H1 (cell line): ENCODE results near the gene CNBD2. TPM values are rescaled to one million over a fixed set of nuclear protein-coding genes. Genes with fewer than 3 reads are reported as not detected.

Experiments
- CTCF ChIA-PET: fragments of 300-600 bp; sonication (Branson Sonifier 250); formaldehyde crosslinking; loops from one replicate; lab custom pipeline; 2021; ENCODE audit not compliant: partially characterized antibody; lab: Charles Lee
- POLR2A ChIA-PET: fragments of 300-600 bp; sonication (Branson Sonifier 250); formaldehyde crosslinking; loops from one replicate; lab custom pipeline; 2021; ENCODE audit warnings: inconsistent platforms; ENCODE audit not compliant: partially characterized antibody; lab: Charles Lee
- DNase-seq, 2 experiments: peaks; one replicate each; pipeline versions ENCODE4 v3.0.0 to v3.0.0-alpha.2; 2010 to 2022; ENCODE audit warnings: low spot score in 2 of 2, low read depth in 1 of 2, mixed read lengths in 1 of 2
- FAIRE-seq: peaks from 2 replicates; lab custom pipeline; 2011; peaks lifted over from hg19 to GRCh38; lab: Jason Lieb, UNC
- H2AFZ ChIP-seq: 2 replicates; pipeline ENCODE4 v1.8.1; 2012; ENCODE audit warnings: low read length, inconsistent platforms
- H2AK5ac ChIP-seq: 2 replicates; pipeline ENCODE4 v1.6.1; 2013; ENCODE audit warnings: low read depth, low read length
- H2BK120ac ChIP-seq: replicated peaks from 2 replicates; pipeline ENCODE3; 2013; ENCODE audit warnings: low read depth, low read length, inconsistent platforms
- H2BK12ac ChIP-seq: 2 replicates; pipeline ENCODE4 v1.6.1; 2013; ENCODE audit warnings: low read depth, low read length
- H2BK15ac ChIP-seq: 2 replicates; pipeline ENCODE4 v1.6.1; 2013; ENCODE audit warnings: low read length
- H2BK20ac ChIP-seq: 2 replicates; pipeline ENCODE4 v1.6.1; 2013; ENCODE audit warnings: low read length
- H2BK5ac ChIP-seq: 2 replicates; pipeline ENCODE4 v1.6.1; 2013; ENCODE audit warnings: low read depth, low read length
- H3K14ac ChIP-seq: 2 replicates; pipeline ENCODE4 v1.6.1; 2013; ENCODE audit warnings: inconsistent platforms; ENCODE audit not compliant: insufficient read length
- H3K18ac ChIP-seq: 2 replicates; pipeline ENCODE4 v1.6.1; 2013; ENCODE audit warnings: low read length; ENCODE audit errors: extremely low read depth
- H3K23ac ChIP-seq: 2 replicates; pipeline ENCODE4 v1.6.1; 2013; ENCODE audit warnings: inconsistent platforms; ENCODE audit not compliant: insufficient read length
- H3K23me2 ChIP-seq: 2 replicates; pipeline ENCODE4 v1.6.1; 2013; ENCODE audit warnings: low read depth, low read length
- H3K27ac ChIP-seq: 2 replicates; pipeline ENCODE4 v1.6.1; 2011; ENCODE audit warnings: low read depth, low read length, inconsistent platforms
- H3K27me3 ChIP-seq, 4 experiments: replicated peaks in 1 of 4; 1 replicate in 1 of 4; 2 replicates in 3 of 4; pipeline versions ENCODE4 v1.6.1 to v1.8.1; 2011 to 2013; ENCODE audit warnings: low read length in 3 of 4, mild to moderate bottlenecking in 3 of 4, inconsistent platforms in 2 of 4, mixed read lengths in 2 of 4, moderate library complexity in 1 of 4; ENCODE audit not compliant: control insufficient read depth in 3 of 4, insufficient read depth in 3 of 4; ENCODE audit errors: extremely low read depth in 1 of 4
- H3K36me3 ChIP-seq, 4 experiments: 2 replicates each; pipeline versions ENCODE4 v1.6.1 to v1.8.1; 2011 to 2013; ENCODE audit warnings: mild to moderate bottlenecking in 4 of 4, low read length in 3 of 4, moderate library complexity in 2 of 4, control low read depth in 1 of 4, inconsistent platforms in 1 of 4; ENCODE audit not compliant: insufficient read depth in 4 of 4, control insufficient read depth in 2 of 4
- H3K4ac ChIP-seq: replicated peaks from 2 replicates; pipeline ENCODE3; 2013; ENCODE audit warnings: low read length, low read depth, mixed read lengths, inconsistent platforms; ENCODE audit not compliant: insufficient read length
- H3K4me1 ChIP-seq, 4 experiments: replicated peaks in 1 of 4; 1 replicate in 1 of 4; 2 replicates in 3 of 4; pipeline versions ENCODE4 v1.6.1 to v1.8.1; 2011 to 2013; ENCODE audit warnings: low read length in 3 of 4, inconsistent platforms in 2 of 4, mixed read lengths in 1 of 4; ENCODE audit not compliant: insufficient read depth in 4 of 4, control insufficient read depth in 3 of 4
- H3K4me2 ChIP-seq, 2 experiments: 2 replicates each; pipeline versions ENCODE4 v1.6.1 to v1.8.1; 2011 to 2013; ENCODE audit warnings: low read depth in 2 of 2, low read length in 2 of 2, control low read depth in 1 of 2, inconsistent platforms in 1 of 2, mild to moderate bottlenecking in 1 of 2; ENCODE audit not compliant: insufficient read depth in 1 of 2
- H3K4me3 ChIP-seq, 4 experiments: fragments of 200-600, 300-600 bp in 1 of 4; sonication (generic), shearing (Covaris generic), sonication (Bioruptor Twin) in 1 of 4; 2 replicates each; pipeline versions ENCODE4 v1.5.1 to v1.8.1; 2011 to 2016; ENCODE audit warnings: low read length in 4 of 4, low read depth in 3 of 4, control low read depth in 2 of 4, inconsistent platforms in 2 of 4, mild to moderate bottlenecking in 2 of 4, mixed read lengths in 1 of 4, moderate library complexity in 1 of 4; ENCODE audit not compliant: insufficient read depth in 2 of 4; ENCODE audit errors: extremely low read depth in 1 of 4
- H3K56ac ChIP-seq: replicated peaks from 2 replicates; pipeline ENCODE3; 2013; ENCODE audit warnings: low read depth, mild to moderate bottlenecking, mixed read lengths, low read length, inconsistent platforms; ENCODE audit not compliant: insufficient read length
- H3K79me1 ChIP-seq: 2 replicates; pipeline ENCODE4 v1.6.1; 2013; ENCODE audit warnings: low read depth, low read length, control low read depth
- H3K79me2 ChIP-seq, 2 experiments: 2 replicates each; pipeline versions ENCODE4 v1.6.1 to v1.8.1; 2012 to 2013; ENCODE audit warnings: low read length in 2 of 2, mild to moderate bottlenecking in 2 of 2, inconsistent platforms in 1 of 2; ENCODE audit not compliant: insufficient read depth in 2 of 2, control insufficient read depth in 1 of 2
- H3K9ac ChIP-seq, 4 experiments: replicated peaks in 1 of 4; 1 replicate in 1 of 4; 2 replicates in 3 of 4; pipeline versions ENCODE4 v1.6.1 to v1.8.1; 2011 to 2013; ENCODE audit warnings: low read depth in 3 of 4, low read length in 3 of 4, control low read depth in 2 of 4, mild to moderate bottlenecking in 2 of 4, moderate library complexity in 2 of 4, inconsistent platforms in 1 of 4; ENCODE audit errors: extremely low read depth in 1 of 4
- H3K9me3 ChIP-seq, 2 experiments: 2 replicates each; pipeline versions ENCODE4 v1.6.1 to v1.8.1; 2012 to 2013; ENCODE audit warnings: mild to moderate bottlenecking in 2 of 2, moderate library complexity in 2 of 2, control low read depth in 1 of 2, inconsistent platforms in 1 of 2, low read depth in 1 of 2, low read length in 1 of 2, mixed read lengths in 1 of 2; ENCODE audit not compliant: insufficient read depth in 2 of 2
- H4K20me1 ChIP-seq, 2 experiments: replicated peaks in 1 of 2; 2 replicates each; pipeline versions ENCODE3 to v1.8.1; 2011 to 2013; ENCODE audit warnings: inconsistent platforms in 2 of 2, low read length in 2 of 2, mild to moderate bottlenecking in 1 of 2; ENCODE audit not compliant: insufficient read depth in 2 of 2, control insufficient read depth in 1 of 2
- H4K5ac ChIP-seq: 2 replicates; pipeline ENCODE4 v1.6.1; 2013; ENCODE audit warnings: low read length, low read depth, mixed read lengths, inconsistent platforms; ENCODE audit not compliant: insufficient read length
- H4K8ac ChIP-seq: 2 replicates; pipeline ENCODE4 v1.8.0; 2013; ENCODE audit warnings: mild to moderate bottlenecking, moderate library complexity, low read length, inconsistent platforms; ENCODE audit not compliant: insufficient read depth; ENCODE audit errors: extremely low read depth
- H4K91ac ChIP-seq: replicated peaks from 2 replicates; pipeline ENCODE3; 2013; ENCODE audit warnings: low read length, mixed read lengths, inconsistent platforms; ENCODE audit not compliant: insufficient read length
- BACH1 ChIP-seq: IDR thresholded peaks from 2 replicates; pipeline ENCODE4 v1.6.1; 2012; ENCODE audit warnings: low read length, improper control_type of control experiment
- CEBPB ChIP-seq: IDR thresholded peaks from 2 replicates; pipeline ENCODE4 v1.6.1; 2012; ENCODE audit warnings: low read depth, low read length
- JUN ChIP-seq: IDR thresholded peaks from 2 replicates; pipeline ENCODE4 v1.6.1; 2011; ENCODE audit warnings: low read depth, mild to moderate bottlenecking, improper control_type of control experiment, low read length
- TBP ChIP-seq: IDR thresholded peaks from 2 replicates; pipeline ENCODE4 v1.6.1; 2011; ENCODE audit warnings: low read depth, low read length, improper control_type of control experiment
- TCF12 ChIP-seq: IDR thresholded peaks from 2 replicates; pipeline ENCODE4 v1.6.1; 2011; ENCODE audit warnings: low read depth, mild to moderate bottlenecking, low read length
- YY1 ChIP-seq: IDR thresholded peaks from 2 replicates; pipeline ENCODE4 v1.6.1; 2011; ENCODE audit warnings: low read depth, mild to moderate bottlenecking, low read length
- WGBS, 2 experiments: shearing (Covaris generic) in 1 of 2; methylation state at CpG; one replicate each; pipeline versions ENCODE4 v1.1.6 to v1.1.7; 2013 to 2015; ENCODE audit warnings: low lambda C conversion rate in 2 of 2, mixed read lengths in 2 of 2, inconsistent platforms in 1 of 2, low coverage in 1 of 2, missing lambda C conversion rate in 1 of 2; ENCODE audit not compliant: insufficient replicate concordance in 2 of 2, insufficient coverage in 1 of 2, insufficient read length in 1 of 2; ENCODE audit errors: extremely low coverage in 1 of 2, missing lambda C conversion rate in 1 of 2; 5-methylcytosine and 5-hydroxymethylcytosine counted together
- polyA plus RNA-seq, 7 experiments: library from polyadenylated mRNA; depleted of rRNA in 3 of 7; stranded (reverse) in 5 of 7; unstranded in 2 of 7; fragments of >200 nt in 5 of 7; fragments of 200-250 nt in 2 of 7; gene quantifications; 1 replicate in 5 of 7; 2 replicates in 1 of 7; 4 replicates in 1 of 7; pipeline versions ENCODE4 v1.2.1 to v1.2.3, GENCODE V29; 2011 to 2013; ENCODE audit warnings: missing spikeins in 2 of 7, mixed read lengths in 2 of 7
- total RNA-seq: library from RNA; stranded (reverse); fragmentation: NEBNext Ultra II Directional; extraction: Animal tissue kit (Norgen Biotek cat#: 25700); gene quantifications from 2 replicates; pipeline ENCODE4 v1.2.1, GENCODE V29; 2021

CNBD2 gene
- total and polyA plus RNA-seq, 2 of the 8 experiments (the other 6 are each of a cell fraction or from before 2014, with no cell fraction given) = 2.6 to 4.5 TPM

- TF ChIP-seq TBP = no peak
- TF ChIP-seq YY1 = no peak
- no peak for TF ChIP-seq JUN
- no peak for TF ChIP-seq TCF12
- TF ChIP-seq BACH1 = no peak
- TF ChIP-seq CEBPB = no peak
- Histone ChIP-seq H2BK5ac (no peak overlapping the region), H3K79me2 (no peaks in the 10 kb centered on the region), H2AFZ (no peak overlapping the region), H3K79me1 (no peaks in the 10 kb centered on the region), H3K56ac (no peak overlapping the region), H2BK120ac (no peak overlapping the region), H3K27me3 (no peaks in the 10 kb centered on the region), H3K36me3 (no peaks in the 10 kb centered on the region), H4K91ac (no peak overlapping the region), H3K23ac (no peak overlapping the region), H3K4me2 (no peak overlapping the region), H3K18ac (no peak overlapping the region), H3K4me1 (no peaks in the 10 kb centered on the region), H3K4me3 (no peak overlapping the region), H3K14ac (no peak overlapping the region), H2BK12ac (no peak overlapping the region), H3K4ac (no peak overlapping the region), H3K23me2 (no peaks in the 10 kb centered on the region; the same call in 1 of the 2 replicates), H3K9ac (no peak overlapping the region), H4K5ac (no peak overlapping the region), H4K8ac (no peak overlapping the region), H3K9me3 (no peaks in the 10 kb centered on the region), H2AK5ac (no peak overlapping the region), H4K20me1 (no peaks in the 10 kb centered on the region), H3K27ac (no peak overlapping the region), H2BK20ac (no peak overlapping the region), H2BK15ac (no peak overlapping the region)
- DNase-seq (no peak), FAIRE-seq (no peak)
- CTCF ChIA-PET = interaction anchor here (0.7 to 1.2 kb wide), 2 partner anchors 45 to 104 kb away, joined by 3 to 4 read pairs; no protein-coding TSS in a partner anchor
- POLR2A ChIA-PET = interaction anchor here (0.9 to 1.7 kb wide), 4 partner anchors 9 to 25 kb away, joined by 3 to 4 read pairs (median 3); no protein-coding TSS in a partner anchor
- 87% methylated on average over 4 of the region's 4 CpGs; no CpG with 5 or more reads in 1 of the 2 experiments for WGBS, 2 experiments
Measured at GRCh38 chr20:36034875-36035274, 66.5 kb downstream of the CNBD2 start.
